Right lobe of liver (tissue), 4 donors: Measurements from ENCODE around the gene GMDS.

Source experiments
- POLR2A ChIP-seq: fragments of 450-650 bp; IDR thresholded peaks from one replicate; pipeline ENCODE4 v1.6.1; 2017; ENCODE audit warnings: antibody characterized with exemption, mild to moderate bottlenecking
- TF ChIP-seq, protein P1 (sequence below), 4 donors: fragments of 200-600 bp in 3 of 4; fragments of 450-650 bp in 1 of 4; IDR thresholded peaks; one replicate each; pipeline versions ENCODE4 v1.5.1 to v1.8.0; 2016 to 2022; ENCODE audit warnings: antibody characterized with exemption in 4 of 4, mild to moderate bottlenecking in 2 of 4
- donor health status: DM: no; HTN: no; CAD: no.
- donor health status: DM: no; HTN: no; CAD: no.
- donor health status: DM: no; HTN: yes; CAD: no.

DNA sequence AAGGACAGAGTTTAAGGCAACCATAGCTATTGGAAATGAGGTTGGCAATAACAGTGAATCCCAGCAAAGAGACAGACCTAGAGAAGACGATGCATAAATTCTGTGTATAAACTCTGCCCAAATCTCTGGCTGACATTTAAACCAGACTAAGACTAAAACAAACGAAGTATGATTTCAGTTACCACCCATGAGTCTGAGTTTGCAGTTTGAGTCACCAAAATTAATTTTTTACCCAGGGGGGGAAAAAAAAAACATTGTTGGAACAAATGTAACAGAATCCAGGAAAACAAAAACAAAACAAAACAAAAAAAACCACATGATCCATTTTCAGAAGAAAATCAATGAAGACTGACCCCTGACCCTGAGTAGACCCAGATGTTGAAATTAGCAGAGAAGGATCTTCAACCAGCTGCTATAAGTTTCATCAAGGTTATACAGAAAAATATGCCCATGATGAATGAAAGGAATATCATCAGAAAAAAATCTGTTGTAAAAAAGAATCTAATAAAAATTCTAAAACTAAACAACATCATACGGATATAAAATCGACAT lies 190.8 kb downstream of the GMDS start:
- TF ChIP-seq, protein P1, sequence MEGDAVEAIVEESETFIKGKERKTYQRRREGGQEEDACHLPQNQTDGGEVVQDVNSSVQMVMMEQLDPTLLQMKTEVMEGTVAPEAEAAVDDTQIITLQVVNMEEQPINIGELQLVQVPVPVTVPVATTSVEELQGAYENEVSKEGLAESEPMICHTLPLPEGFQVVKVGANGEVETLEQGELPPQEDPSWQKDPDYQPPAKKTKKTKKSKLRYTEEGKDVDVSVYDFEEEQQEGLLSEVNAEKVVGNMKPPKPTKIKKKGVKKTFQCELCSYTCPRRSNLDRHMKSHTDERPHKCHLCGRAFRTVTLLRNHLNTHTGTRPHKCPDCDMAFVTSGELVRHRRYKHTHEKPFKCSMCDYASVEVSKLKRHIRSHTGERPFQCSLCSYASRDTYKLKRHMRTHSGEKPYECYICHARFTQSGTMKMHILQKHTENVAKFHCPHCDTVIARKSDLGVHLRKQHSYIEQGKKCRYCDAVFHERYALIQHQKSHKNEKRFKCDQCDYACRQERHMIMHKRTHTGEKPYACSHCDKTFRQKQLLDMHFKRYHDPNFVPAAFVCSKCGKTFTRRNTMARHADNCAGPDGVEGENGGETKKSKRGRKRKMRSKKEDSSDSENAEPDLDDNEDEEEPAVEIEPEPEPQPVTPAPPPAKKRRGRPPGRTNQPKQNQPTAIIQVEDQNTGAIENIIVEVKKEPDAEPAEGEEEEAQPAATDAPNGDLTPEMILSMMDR (IDR thresholded peaks at IDR 0.05), result no peak
- TF ChIP-seq POLR2A, result no peak
